Neural progenitor cell (in vitro differentiated cells): ENCODE results near the gene FER. TPM values are rescaled to one million over a fixed set of nuclear protein-coding genes. Genes with fewer than 3 reads are reported as not detected.
"Not testable (repeated sequence)": the region's sequence is repeated elsewhere in the genome, so short reads cannot be mapped to it uniquely, and the experiment has no call there.

ENCODE experiments used
- DNase-seq: peaks from one replicate; pipeline ENCODE4 v3.0.0-alpha.2; 2016; ENCODE audit warnings: low spot score
- H2AFZ ChIP-seq: fragments of 200-600 bp; sonication (generic); replicated peaks from 2 replicates; pipeline ENCODE4 v1.6.1; 2016; ENCODE audit warnings: antibody characterized with exemption
- H3F3A ChIP-seq: fragments of 200-600 bp; sonication (generic); 2 replicates; pipeline ENCODE4 v1.6.1; 2016; ENCODE audit warnings: antibody characterized with exemption, low read depth
- H3K27ac ChIP-seq: fragments of 200-600 bp; sonication (generic); 2 replicates; pipeline ENCODE4 v1.5.1; 2016; ENCODE audit warnings: mild to moderate bottlenecking
- H3K27me3 ChIP-seq: fragments of 200-600 bp; sonication (generic); 2 replicates; pipeline ENCODE4 v1.6.1; 2016; ENCODE audit warnings: mild to moderate bottlenecking, moderate library complexity
- H3K36me3 ChIP-seq: fragments of 200-600 bp; sonication (generic); 2 replicates; pipeline ENCODE4 v1.5.1; 2016
- H3K4me1 ChIP-seq: fragments of 200-600 bp; sonication (generic); 2 replicates; pipeline ENCODE4 v1.6.1; 2016; ENCODE audit warnings: mixed run types
- H3K4me2 ChIP-seq: fragments of 200-600 bp; sonication (generic); 2 replicates; pipeline ENCODE4 v1.6.1; 2016
- H3K4me3 ChIP-seq: fragments of 200-600 bp; sonication (generic); 2 replicates; pipeline ENCODE4 v1.5.1; 2016
- H3K79me2 ChIP-seq: fragments of 200-600 bp; sonication (generic); 2 replicates; pipeline ENCODE4 v1.6.1; 2016; ENCODE audit warnings: low read depth
- H3K9ac ChIP-seq: fragments of 200-600 bp; sonication (generic); 2 replicates; pipeline ENCODE4 v1.6.1; 2016
- H3K9me3 ChIP-seq: fragments of 200-600 bp; sonication (generic); 2 replicates; pipeline ENCODE4 v1.5.1; 2016; ENCODE audit warnings: low read depth
- H4K20me1 ChIP-seq: fragments of 200-600 bp; sonication (generic); 2 replicates; pipeline ENCODE4 v1.6.1; 2016; ENCODE audit warnings: low read depth
- H3K27ac Mint-ChIP-seq: 3 replicates; pipeline ENCODE4 v1.8.0; 2021; ENCODE audit warnings: mixed read lengths
- H3K27me3 Mint-ChIP-seq: 2 replicates; pipeline ENCODE4 v1.8.0; 2022; ENCODE audit warnings: low read depth, mild to moderate bottlenecking, inconsistent platforms, moderate library complexity, mixed read lengths; ENCODE audit not compliant: insufficient read depth
- H3K36me3 Mint-ChIP-seq: 3 replicates; pipeline ENCODE4 v1.8.0; 2021; ENCODE audit warnings: mixed read lengths
- H3K4me1 Mint-ChIP-seq: 3 replicates; pipeline ENCODE4 v1.8.0; 2021; ENCODE audit warnings: mixed read lengths
- H3K4me3 Mint-ChIP-seq: 3 replicates; pipeline ENCODE4 v1.8.0; 2021; ENCODE audit warnings: mild to moderate bottlenecking, moderate library complexity, mixed read lengths
- H3K9me3 Mint-ChIP-seq: 3 replicates; pipeline ENCODE4 v1.8.0; 2020; ENCODE audit warnings: mixed read lengths
- EZH2 ChIP-seq: fragments of 200-600 bp; sonication (generic); IDR thresholded peaks from 2 replicates; pipeline ENCODE4 v1.6.1; 2017; ENCODE audit warnings: antibody characterized with exemption, mild to moderate bottlenecking, moderate library complexity
- EZH2phosphoT487 ChIP-seq: fragments of 200-600 bp; sonication (generic); IDR thresholded peaks from 2 replicates; pipeline ENCODE4 v1.6.1; 2017; ENCODE audit warnings: antibody characterized with exemption
- total RNA-seq: library from RNA; depleted of rRNA; stranded (reverse); fragments of >200 nt; gene quantifications from 2 replicates; pipeline ENCODE4 v1.2.3, GENCODE V29; 2015; ENCODE audit warnings: low replicate concordance
- TF ChIP-seq, protein P1 (sequence below): fragments of 200-600 bp; sonication (generic); IDR thresholded peaks from 2 replicates; pipeline ENCODE4 v1.5.1; 2017; ENCODE audit warnings: antibody characterized with exemption, mild to moderate bottlenecking

The FER gene
- 10.6 and 25.0 TPM in 2 replicates for total RNA-seq

DNA sequence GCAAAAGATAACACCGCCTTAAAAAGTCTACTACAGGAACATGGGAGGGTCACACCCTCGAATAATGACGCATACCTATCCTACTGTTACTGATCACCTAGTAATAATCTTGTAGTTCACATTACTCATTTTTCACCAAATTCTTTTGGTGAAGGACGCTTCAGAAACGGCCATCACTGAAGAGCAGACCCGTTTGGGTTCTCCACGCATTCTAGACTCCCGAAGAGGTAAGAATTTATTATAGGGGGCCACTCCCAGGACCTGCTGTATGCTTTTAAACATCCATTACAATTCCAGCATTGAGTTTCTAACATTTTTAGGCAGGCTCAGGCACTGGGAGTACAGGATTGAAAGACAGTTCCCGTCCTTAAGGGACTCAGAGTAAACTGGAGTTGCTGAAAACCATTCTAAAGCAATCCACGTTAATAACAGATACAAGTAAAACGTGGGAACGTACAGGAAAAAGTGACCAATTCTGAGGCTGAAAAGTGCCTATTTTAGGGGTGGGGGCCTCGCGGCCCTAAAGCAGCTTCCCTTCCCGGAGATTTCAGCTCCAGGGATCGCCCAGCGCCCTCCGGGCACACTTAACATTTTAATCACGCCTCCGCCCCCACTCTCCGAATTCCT is at the start of gene FER:
Gene FER, plus strand, starts transcription at position 124 of the 627 bp plus-strand sequence. CDS start 50,286 bp downstream, outside the sequence.
- no peak for TF ChIP-seq EZH2phosphoT487
- TF ChIP-seq, protein P1, sequence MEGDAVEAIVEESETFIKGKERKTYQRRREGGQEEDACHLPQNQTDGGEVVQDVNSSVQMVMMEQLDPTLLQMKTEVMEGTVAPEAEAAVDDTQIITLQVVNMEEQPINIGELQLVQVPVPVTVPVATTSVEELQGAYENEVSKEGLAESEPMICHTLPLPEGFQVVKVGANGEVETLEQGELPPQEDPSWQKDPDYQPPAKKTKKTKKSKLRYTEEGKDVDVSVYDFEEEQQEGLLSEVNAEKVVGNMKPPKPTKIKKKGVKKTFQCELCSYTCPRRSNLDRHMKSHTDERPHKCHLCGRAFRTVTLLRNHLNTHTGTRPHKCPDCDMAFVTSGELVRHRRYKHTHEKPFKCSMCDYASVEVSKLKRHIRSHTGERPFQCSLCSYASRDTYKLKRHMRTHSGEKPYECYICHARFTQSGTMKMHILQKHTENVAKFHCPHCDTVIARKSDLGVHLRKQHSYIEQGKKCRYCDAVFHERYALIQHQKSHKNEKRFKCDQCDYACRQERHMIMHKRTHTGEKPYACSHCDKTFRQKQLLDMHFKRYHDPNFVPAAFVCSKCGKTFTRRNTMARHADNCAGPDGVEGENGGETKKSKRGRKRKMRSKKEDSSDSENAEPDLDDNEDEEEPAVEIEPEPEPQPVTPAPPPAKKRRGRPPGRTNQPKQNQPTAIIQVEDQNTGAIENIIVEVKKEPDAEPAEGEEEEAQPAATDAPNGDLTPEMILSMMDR, result no peak
- no peak for TF ChIP-seq EZH2

DNA sequence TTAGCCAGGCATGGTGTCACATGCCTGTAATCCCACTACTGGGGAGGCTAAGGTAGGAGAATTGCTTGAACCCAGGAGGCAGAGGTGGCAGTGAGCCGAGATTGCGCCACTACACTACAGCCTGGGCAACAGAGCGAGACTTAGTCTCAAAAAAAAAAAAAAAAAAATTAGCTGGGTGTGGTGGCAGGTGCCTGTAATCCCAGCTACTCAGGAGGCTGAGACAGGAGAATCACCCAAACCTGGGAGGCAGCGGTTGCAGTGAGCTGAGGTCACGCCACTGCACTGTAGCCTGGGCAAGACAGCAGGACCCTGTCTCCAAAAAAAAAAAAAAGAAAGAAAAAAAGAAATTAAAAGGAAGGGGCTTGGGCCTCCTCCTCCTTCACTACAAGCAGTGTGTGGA is 47.3 kb upstream of the FER start:
- H3K36me3 Mint-ChIP-seq, H3K4me1 ChIP-seq, H4K20me1 ChIP-seq, H3K9me3 Mint-ChIP-seq, H3K4me3 ChIP-seq, H2AFZ ChIP-seq, H3K27me3 Mint-ChIP-seq, H3K4me1 Mint-ChIP-seq, H3K4me3 Mint-ChIP-seq, H3K4me2 ChIP-seq, H3K79me2 ChIP-seq, DNase-seq, H3K9me3 ChIP-seq, H3K36me3 ChIP-seq, H3K27me3 ChIP-seq, H3F3A ChIP-seq, H3K27ac ChIP-seq, H3K27ac Mint-ChIP-seq, H3K9ac ChIP-seq: not testable (repeated sequence)

More for the DNA sequence above, at the start of gene FER:
- Histone ChIP-seq H3K4me3 (peak within 1 kb of the TSS; percentile 75), H3K36me3 (no peaks in the 10 kb centered on the region), H3K4me1 (peaks cover 21% of the 10 kb centered on the region), H3K9ac (peak within 1 kb of the TSS; percentile 89), H3F3A (peaks cover 21% of the 10 kb centered on the region), H2AFZ (peak within 1 kb of the TSS; percentile 29), H3K27me3 (no peaks in the 10 kb centered on the region), H3K9me3 (no peaks in the 10 kb centered on the region), H3K4me2 (peak within 1 kb of the TSS; percentile 85), H4K20me1 (no peaks in the 10 kb centered on the region), H3K27ac (peak within 1 kb of the TSS; percentile 98), H3K79me2 (peaks cover 46% of the 10 kb centered on the region)
- no peaks in the 10 kb centered on the region for H3K27me3 Mint-ChIP-seq
- H3K9me3 Mint-ChIP-seq, result no peaks in the 10 kb centered on the region
- peaks cover 25% of the 10 kb centered on the region for H3K4me1 Mint-ChIP-seq
- no peaks in the 10 kb centered on the region for H3K36me3 Mint-ChIP-seq
- peak within 1 kb of the TSS; percentile 77 for H3K27ac Mint-ChIP-seq
- peak; percentile 18 for DNase-seq
- peak within 1 kb of the TSS; percentile 94 for H3K4me3 Mint-ChIP-seq

DNA sequence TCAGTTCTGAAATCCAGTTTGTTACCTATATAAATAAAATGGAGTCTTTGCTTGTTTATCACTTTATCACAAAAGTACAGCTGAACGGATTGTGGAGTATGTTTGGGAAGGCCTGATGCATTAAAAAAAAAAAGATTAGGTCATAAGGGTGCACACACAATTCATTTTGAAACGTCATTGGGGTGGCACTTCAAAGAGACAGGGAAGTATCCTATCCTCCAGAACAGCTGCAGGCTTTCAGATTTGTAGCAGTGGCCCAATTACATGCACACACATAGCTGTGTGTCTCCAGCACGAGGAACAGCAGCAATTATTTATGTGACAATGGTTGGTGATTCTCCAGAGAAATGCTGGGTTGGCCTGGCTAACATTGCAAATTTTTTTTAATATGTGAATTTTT is 46.8 kb upstream of the FER start:
- H3K9ac ChIP-seq, result no peak overlapping the region
- H3K36me3 ChIP-seq, result no peaks in the 10 kb centered on the region
- no peak overlapping the region for H3K27ac ChIP-seq
- peaks cover 2% of the 10 kb centered on the region for H3K4me1 Mint-ChIP-seq
- H3K27ac Mint-ChIP-seq, result peak overlapping the region; percentile 19
- no peaks in the 10 kb centered on the region for H4K20me1 ChIP-seq
- H3K27me3 Mint-ChIP-seq, result peaks cover 4% of the 10 kb centered on the region
- H3K9me3 ChIP-seq, result no peaks in the 10 kb centered on the region
- no peak for TF ChIP-seq EZH2phosphoT487
- TF ChIP-seq, protein P1, result no peak
- TF ChIP-seq EZH2, result no peak
- H3K4me3 ChIP-seq, result no peak overlapping the region
- no peaks in the 10 kb centered on the region for H3K27me3 ChIP-seq
- no peaks in the 10 kb centered on the region for H3K9me3 Mint-ChIP-seq
- no peaks in the 10 kb centered on the region for H3F3A ChIP-seq
- H2AFZ ChIP-seq, result no peak overlapping the region
- no peak overlapping the region for H3K4me2 ChIP-seq
- H3K79me2 ChIP-seq, result no peaks in the 10 kb centered on the region
- no peak overlapping the region for H3K4me3 Mint-ChIP-seq
- no peak for DNase-seq
- no peaks in the 10 kb centered on the region for H3K36me3 Mint-ChIP-seq
- no peaks in the 10 kb centered on the region for H3K4me1 ChIP-seq

DNA sequence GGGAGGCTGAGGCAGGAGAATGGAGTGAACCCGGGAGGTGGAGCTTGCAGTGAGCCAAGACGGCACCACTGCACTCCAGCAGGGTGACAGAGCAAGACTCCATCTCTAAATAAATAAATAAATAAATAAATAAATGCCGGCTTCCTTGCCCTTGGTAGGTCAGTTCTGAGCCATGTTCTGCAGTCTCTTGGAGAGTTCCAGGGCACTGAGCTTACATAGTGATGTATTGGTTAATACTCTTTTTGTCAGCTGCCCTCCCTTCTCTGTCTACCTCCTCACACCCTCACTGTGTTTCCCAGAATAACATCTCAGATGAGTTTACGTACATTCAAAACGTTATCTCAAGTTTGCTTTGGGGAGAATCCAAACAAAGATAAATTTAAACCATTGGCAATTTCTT is 45.2 kb upstream of the FER start:
- Histone ChIP-seq H3K4me1 (no peaks in the 10 kb centered on the region), H3K4me3 (no peak overlapping the region), H2AFZ (no peak overlapping the region), H4K20me1 (no peaks in the 10 kb centered on the region), H3K79me2 (no peaks in the 10 kb centered on the region), H3K27me3 (no peaks in the 10 kb centered on the region), H3K9me3 (no peaks in the 10 kb centered on the region), H3K27ac (no peak overlapping the region), H3K9ac (no peak overlapping the region), H3K4me2 (no peak overlapping the region), H3F3A (no peaks in the 10 kb centered on the region), H3K36me3 (no peaks in the 10 kb centered on the region)
- no peaks in the 10 kb centered on the region for H3K36me3 Mint-ChIP-seq
- H3K9me3 Mint-ChIP-seq, result no peaks in the 10 kb centered on the region
- H3K27me3 Mint-ChIP-seq, result peaks cover 4% of the 10 kb centered on the region
- H3K4me1 Mint-ChIP-seq, result peaks cover 2% of the 10 kb centered on the region
- no peak for DNase-seq
- no peak overlapping the region for H3K27ac Mint-ChIP-seq
- no peak overlapping the region for H3K4me3 Mint-ChIP-seq
- TF ChIP-seq EZH2 (no peak), EZH2phosphoT487 (no peak)
- TF ChIP-seq, protein P1, result no peak
